Right atrium auricular region (tissue), 2 donors: ENCODE measurements around the gene BUB1B. TPM values are rescaled to one million over a fixed set of nuclear protein-coding genes. Genes with fewer than 3 reads are reported as not detected.

ENCODE experiments used
- DNase-seq: peaks from one replicate; pipeline ENCODE4 v3.0.0-alpha.2; 2019; ENCODE audit warnings: low spot score
- H3K27ac ChIP-seq, 2 donors: fragments of 200-600 bp; sonication (generic); 1 replicate in 1 of 2; 2 replicates in 1 of 2; pipeline ENCODE4 v1.5.1; 2016 to 2019
- H3K27me3 ChIP-seq, 2 donors: fragments of 200-600 bp; sonication (generic); one replicate each; pipeline versions ENCODE4 v1.5.1 to v1.6.0; 2017 to 2019
- H3K36me3 ChIP-seq: fragments of 200-600 bp; sonication (generic); one replicate; pipeline ENCODE4 v1.5.1; 2016
- H3K4me1 ChIP-seq, 2 donors: fragments of 200-600 bp; sonication (generic); one replicate each; pipeline versions ENCODE4 v1.5.1 to v1.6.0; 2017 to 2019
- H3K4me3 ChIP-seq, 2 donors: fragments of 200-600 bp; sonication (generic); 1 replicate in 1 of 2; 2 replicates in 1 of 2; pipeline ENCODE4 v1.5.1; 2017 to 2019; ENCODE audit warnings: mild to moderate bottlenecking in 1 of 2, moderate library complexity in 1 of 2
- H3K9me3 ChIP-seq, 2 donors: fragments of 200-600 bp; sonication (generic); one replicate each; pipeline ENCODE4 v1.5.1; 2019
- total RNA-seq, 2 donors: library from RNA; depleted of rRNA; stranded (reverse); fragments of >200 nt; gene quantifications; one replicate each; pipeline ENCODE4 v1.1.0, GENCODE V29; 2016
- TF ChIP-seq, protein P1 (sequence below), 2 donors: fragments of 200-600 bp; sonication (generic); IDR thresholded peaks; one replicate each; pipeline ENCODE4 v1.5.1; 2019; ENCODE audit warnings: antibody characterized with exemption in 2 of 2

Gene BUB1B
- total RNA-seq, 2 donors from 2014 or later: 0.39 to 2.1 TPM

DNA sequence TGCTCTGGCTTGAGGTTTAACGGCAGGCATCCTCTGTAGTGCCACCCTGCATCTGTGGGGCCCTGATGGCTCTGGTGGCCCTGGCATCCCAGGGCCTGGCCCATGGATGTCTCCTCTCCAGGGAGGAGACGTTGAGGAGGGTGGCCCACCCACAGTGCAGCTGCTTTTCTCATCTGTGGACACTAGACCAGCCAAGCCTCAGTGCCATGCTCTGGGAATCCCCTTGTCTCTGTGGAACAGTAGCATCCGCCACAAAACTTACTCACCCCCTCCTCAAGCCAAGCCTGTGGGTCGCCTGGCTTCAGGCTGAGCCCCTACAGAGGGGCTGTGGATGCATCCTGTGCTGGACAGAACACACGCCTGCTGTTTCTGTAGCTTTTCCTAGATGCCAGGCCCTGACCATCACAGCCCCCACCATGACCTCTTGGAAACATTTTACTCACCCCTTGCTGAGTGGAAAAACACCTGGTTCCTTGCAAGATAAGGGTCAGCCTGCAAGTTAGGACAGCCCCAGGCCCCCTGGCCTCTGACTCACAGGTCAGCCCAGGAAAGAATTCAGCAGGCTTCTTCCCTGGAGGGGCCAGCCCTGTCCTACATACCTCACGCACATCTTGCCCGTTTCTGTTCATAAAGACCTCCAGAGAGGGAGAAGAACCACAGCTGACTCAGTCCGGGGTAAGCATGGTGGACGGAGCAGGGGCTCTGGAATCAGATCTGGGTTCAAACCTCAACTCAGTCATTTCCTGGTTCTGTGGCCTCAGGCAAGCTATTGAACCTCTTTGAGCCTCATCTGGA is 97.0 kb downstream of the BUB1B start:
- peaks cover 0 to 12% of the 10 kb centered on the region in 2 donors for H3K4me1 ChIP-seq
- H3K27me3 ChIP-seq: no peaks in the 10 kb centered on the region
- H3K4me3 ChIP-seq: no peak overlapping the region
- no peak for DNase-seq
- no peaks in the 10 kb centered on the region for H3K36me3 ChIP-seq
- TF ChIP-seq, protein P1, sequence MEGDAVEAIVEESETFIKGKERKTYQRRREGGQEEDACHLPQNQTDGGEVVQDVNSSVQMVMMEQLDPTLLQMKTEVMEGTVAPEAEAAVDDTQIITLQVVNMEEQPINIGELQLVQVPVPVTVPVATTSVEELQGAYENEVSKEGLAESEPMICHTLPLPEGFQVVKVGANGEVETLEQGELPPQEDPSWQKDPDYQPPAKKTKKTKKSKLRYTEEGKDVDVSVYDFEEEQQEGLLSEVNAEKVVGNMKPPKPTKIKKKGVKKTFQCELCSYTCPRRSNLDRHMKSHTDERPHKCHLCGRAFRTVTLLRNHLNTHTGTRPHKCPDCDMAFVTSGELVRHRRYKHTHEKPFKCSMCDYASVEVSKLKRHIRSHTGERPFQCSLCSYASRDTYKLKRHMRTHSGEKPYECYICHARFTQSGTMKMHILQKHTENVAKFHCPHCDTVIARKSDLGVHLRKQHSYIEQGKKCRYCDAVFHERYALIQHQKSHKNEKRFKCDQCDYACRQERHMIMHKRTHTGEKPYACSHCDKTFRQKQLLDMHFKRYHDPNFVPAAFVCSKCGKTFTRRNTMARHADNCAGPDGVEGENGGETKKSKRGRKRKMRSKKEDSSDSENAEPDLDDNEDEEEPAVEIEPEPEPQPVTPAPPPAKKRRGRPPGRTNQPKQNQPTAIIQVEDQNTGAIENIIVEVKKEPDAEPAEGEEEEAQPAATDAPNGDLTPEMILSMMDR (IDR thresholded peaks at IDR 0.05): no peak
- H3K9me3 ChIP-seq: no peaks in the 10 kb centered on the region
- no peak overlapping the region for H3K27ac ChIP-seq

DNA sequence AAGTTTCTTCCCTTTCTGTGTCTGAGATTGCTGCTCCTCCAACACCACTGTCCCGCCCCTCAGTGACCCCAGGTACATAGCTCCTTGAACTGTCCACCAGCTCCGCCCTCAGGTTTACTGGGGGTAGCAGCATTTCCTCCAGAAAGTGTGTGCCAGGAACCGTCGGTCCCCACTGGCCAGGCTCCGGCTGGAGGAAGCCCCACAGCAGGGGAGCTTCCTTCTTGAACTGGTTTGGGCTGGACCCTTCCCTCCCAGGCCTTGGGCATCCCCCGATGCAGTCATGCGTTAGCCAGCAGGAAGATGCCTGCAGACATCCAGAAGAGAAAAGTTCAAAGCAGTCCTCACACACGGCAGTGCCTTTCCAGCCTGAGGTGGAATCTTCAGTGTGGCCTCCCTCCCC is 97.7 kb downstream of the BUB1B start:
- no peaks in the 10 kb centered on the region for H3K9me3 ChIP-seq
- no peaks in the 10 kb centered on the region for H3K27me3 ChIP-seq
- TF ChIP-seq, protein P1 (IDR thresholded peaks at IDR 0.05): no peak
- no peaks in the 10 kb centered on the region for H3K36me3 ChIP-seq
- no peak overlapping the region for H3K4me3 ChIP-seq
- no peak for DNase-seq
- H3K4me1 ChIP-seq: peaks cover 0 to 9% of the 10 kb centered on the region in 2 donors
- no peak overlapping the region for H3K27ac ChIP-seq

DNA sequence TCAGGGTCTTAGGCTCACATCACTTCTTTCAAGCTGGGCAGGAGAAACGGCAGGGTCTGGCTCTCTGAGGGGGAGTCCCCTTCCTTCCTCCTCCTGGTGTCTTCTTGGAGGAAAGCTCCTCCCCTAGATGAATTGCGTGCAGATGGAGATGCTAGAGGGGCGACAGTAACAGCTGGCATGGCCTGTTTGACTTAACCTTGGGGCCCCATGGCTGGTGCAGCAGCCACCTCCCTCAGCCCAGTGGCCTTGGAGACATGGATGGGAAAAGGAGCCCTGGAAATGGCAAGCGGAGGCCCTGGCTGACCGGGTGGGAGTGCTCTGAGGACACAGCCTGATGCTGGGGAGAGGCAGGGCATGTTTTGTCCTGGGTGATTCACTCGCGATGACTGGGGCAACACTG is 98.2 kb downstream of the BUB1B start:
- no peak overlapping the region for H3K27ac ChIP-seq
- H3K27me3 ChIP-seq: no peaks in the 10 kb centered on the region
- H3K4me1 ChIP-seq: peaks cover 0 to 6% of the 10 kb centered on the region in 2 donors
- H3K36me3 ChIP-seq: no peaks in the 10 kb centered on the region
- TF ChIP-seq, protein P1 (IDR thresholded peaks at IDR 0.05): no peak
- H3K4me3 ChIP-seq: no peak overlapping the region
- no peak for DNase-seq
- no peaks in the 10 kb centered on the region for H3K9me3 ChIP-seq

DNA sequence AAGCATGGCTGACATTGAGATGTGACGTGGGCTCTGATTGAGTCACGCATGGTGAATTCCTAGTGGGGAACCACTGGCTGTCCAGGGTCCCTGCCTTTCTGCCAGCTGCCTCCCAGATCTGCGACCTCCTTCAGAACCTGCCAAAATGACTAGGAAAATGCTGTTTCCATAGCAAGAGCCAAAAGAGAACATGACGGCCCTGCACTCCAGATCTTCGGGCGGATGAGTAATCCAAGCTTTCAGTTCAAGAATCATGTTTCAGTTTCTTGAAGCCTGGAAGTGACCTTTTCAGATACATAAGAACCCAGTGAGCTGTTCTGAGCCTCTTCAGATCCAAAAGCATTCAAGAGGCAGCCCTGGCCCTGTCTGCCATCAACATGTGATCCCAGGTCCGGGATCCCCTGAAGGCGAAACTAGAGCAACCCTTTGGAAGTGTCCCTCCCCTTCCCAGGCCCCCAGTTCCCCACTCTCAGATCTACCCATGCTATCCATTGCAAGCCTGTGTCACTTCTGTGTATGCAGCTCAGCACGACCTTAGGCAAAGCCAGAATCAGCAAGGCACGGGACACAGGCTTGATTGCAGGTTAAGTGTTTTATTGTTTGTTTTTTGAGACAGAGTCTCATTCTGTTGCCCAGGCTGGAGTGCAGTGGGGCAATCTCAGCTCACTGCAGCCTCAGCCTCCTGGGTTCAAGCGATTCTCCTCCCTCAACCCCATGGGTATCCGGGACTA is 102.3 kb downstream of the BUB1B start:
- Histone ChIP-seq H3K36me3 (no peaks in the 10 kb centered on the region), H3K4me3 (no peak overlapping the region), H3K9me3 (no peaks in the 10 kb centered on the region), H3K27me3 (no peaks in the 10 kb centered on the region), H3K4me1 (peaks cover 0 to 10% of the 10 kb centered on the region in 2 donors), H3K27ac (peak overlapping the region in 1 of 2 donors; percentile 26)
- TF ChIP-seq, protein P1 (IDR thresholded peaks at IDR 0.05): no peak
- no peak for DNase-seq

DNA sequence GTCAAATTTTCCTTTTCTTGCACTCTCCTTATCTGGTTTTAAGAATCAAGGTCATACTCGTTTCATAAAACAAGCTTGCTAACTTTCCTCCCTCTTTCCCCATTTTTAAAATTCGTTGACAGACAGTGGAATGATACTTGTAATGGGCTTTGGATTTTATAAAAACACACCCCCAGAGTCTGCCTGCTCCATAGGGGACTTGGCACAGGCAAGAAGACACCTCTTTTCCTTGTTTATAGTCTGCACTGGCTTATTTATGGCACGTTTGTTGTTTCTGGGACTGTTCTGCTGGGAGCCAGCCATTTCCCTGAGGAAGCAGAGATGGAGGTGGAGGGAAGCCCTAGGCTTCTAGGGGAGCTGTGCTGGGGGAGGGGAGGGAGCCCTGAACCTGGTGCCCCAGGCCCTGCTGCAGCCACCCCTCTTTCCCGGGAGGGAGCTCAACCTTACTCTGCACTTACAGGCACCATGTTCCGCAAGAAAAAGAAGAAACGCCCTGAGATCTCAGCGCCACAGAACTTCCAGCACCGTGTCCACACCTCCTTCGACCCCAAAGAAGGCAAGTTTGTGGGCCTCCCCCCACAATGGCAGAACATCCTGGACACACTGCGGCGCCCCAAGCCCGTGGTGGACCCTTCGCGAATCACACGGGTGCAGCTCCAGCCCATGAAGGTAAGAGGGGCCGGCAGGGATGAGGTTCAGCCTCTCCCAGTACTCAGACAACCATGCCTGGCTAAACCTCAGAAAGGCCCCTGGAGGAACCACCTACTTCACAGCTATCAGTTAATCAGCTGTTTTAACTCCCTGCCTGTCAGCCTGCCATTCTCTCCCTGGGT is 103.7 kb downstream of the BUB1B start:
- Histone ChIP-seq H3K36me3 (no peaks in the 10 kb centered on the region), H3K27ac (no peak overlapping the region), H3K4me1 (peaks cover 0 to 10% of the 10 kb centered on the region in 2 donors), H3K27me3 (no peaks in the 10 kb centered on the region), H3K4me3 (no peak overlapping the region), H3K9me3 (no peaks in the 10 kb centered on the region)
- no peak for DNase-seq
- TF ChIP-seq, protein P1 (IDR thresholded peaks at IDR 0.05): no peak
